Stimulated activated CD4-positive, alpha-beta T cell treated with anti-CD3 and anti-CD28 coated beads, Interleukin-4, amount 100 ng/mL, for 4 hours (primary cell): ENCODE measurements around the gene SMOC1.

Experiments used
- DNase-seq, 2 experiments: peaks; one replicate each; pipeline ENCODE4 v3.0.0-alpha.2; 2020

The SMOC1 gene

GRCh38 chr14:70047598-70048312 is 168.5 kb downstream of the SMOC1 start:
- DNase-seq: no peak

- DNase-seq: no peak
Observed at GRCh38 chr14:70048313-70048654, 169.1 kb downstream of the SMOC1 start.

- no peak for DNase-seq
Observed at GRCh38 chr14:70049605-70050004, 170.4 kb downstream of the SMOC1 start.

- DNase-seq: no peak
Observed at GRCh38 chr14:70050136-70050535, 170.9 kb downstream of the SMOC1 start.

- DNase-seq: peak in 1 of 2 experiments; percentile 2
Observed at GRCh38 chr14:70052990-70053389, 173.8 kb downstream of the SMOC1 start.

GRCh38 chr14:70057519-70058136 is 178.4 kb downstream of the SMOC1 start:
- no peak for DNase-seq

GRCh38 chr14:70059545-70059944 is 180.3 kb downstream of the SMOC1 start:
- no peak for DNase-seq

- DNase-seq: no peak
Observed at GRCh38 chr14:70061108-70061507, 181.9 kb downstream of the SMOC1 start.

- DNase-seq: no peak
Observed at GRCh38 chr14:70064136-70064865, 185.1 kb downstream of the SMOC1 start.

GRCh38 chr14:70067810-70068209 is 188.6 kb downstream of the SMOC1 start:
- no peak for DNase-seq

GRCh38 chr14:70069186-70069585 is 190.0 kb downstream of the SMOC1 start:
- DNase-seq: no peak

- peak; percentile 7 to 40 for DNase-seq
Observed at GRCh38 chr14:70073924-70074566, 194.8 kb downstream of the SMOC1 start.

- no peak for DNase-seq
Observed at GRCh38 chr14:70077005-70077404, 197.8 kb downstream of the SMOC1 start.

- DNase-seq: no peak
Observed at GRCh38 chr14:70077720-70078119, 198.5 kb downstream of the SMOC1 start.

- no peak for DNase-seq
Observed at GRCh38 chr14:70078329-70078728, 199.1 kb downstream of the SMOC1 start.

- DNase-seq: no peak
Observed at GRCh38 chr14:70080076-70080475, 200.9 kb downstream of the SMOC1 start.
